ENCODE measurements around the gene RFX8. TPM values are rescaled to one million over a fixed set of nuclear protein-coding genes. Genes with fewer than 3 reads are reported as not detected.

RFX8 gene
- polyA plus RNA-seq, 1 of the 3 experiments (the other 2 are of a cell fraction): 0.07 TPM

DNA sequence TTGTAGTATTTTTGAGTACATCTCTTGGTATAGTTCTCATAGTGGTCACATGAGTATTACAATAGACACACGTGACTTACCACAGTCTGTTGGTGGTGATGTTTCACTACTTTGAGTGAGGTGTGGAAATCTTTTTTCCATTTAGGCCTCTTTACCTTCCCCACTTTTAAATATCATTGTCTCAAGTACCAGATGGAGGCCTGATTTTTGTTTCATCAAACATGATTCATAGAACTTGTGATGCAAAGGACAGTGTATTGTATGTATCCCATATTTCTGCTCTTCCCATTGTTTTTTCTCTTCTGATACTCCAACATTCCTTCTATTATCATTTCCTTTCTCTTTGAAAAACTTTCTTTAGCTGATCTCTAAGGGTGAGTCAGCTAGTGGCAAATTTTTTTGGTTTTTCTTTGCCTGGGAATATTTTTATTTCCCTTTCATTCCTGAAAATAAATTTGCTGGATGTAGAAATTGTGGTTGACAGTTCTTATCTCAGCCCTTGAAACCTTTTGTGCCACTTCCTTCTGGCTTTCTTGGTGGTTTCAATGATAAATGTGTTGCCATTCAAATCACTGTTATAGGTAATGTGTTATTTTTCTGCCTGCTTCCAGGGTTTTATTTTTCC is 32.8 kb downstream of the RFX8 start (continued):
- TF ChIP-seq, protein P1, sequence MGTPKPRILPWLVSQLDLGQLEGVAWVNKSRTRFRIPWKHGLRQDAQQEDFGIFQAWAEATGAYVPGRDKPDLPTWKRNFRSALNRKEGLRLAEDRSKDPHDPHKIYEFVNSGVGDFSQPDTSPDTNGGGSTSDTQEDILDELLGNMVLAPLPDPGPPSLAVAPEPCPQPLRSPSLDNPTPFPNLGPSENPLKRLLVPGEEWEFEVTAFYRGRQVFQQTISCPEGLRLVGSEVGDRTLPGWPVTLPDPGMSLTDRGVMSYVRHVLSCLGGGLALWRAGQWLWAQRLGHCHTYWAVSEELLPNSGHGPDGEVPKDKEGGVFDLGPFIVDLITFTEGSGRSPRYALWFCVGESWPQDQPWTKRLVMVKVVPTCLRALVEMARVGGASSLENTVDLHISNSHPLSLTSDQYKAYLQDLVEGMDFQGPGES (IDR thresholded peaks at IDR 0.05; ENCODE audit: low read depth, low read length): no peak
- TF ChIP-seq, protein P2, sequence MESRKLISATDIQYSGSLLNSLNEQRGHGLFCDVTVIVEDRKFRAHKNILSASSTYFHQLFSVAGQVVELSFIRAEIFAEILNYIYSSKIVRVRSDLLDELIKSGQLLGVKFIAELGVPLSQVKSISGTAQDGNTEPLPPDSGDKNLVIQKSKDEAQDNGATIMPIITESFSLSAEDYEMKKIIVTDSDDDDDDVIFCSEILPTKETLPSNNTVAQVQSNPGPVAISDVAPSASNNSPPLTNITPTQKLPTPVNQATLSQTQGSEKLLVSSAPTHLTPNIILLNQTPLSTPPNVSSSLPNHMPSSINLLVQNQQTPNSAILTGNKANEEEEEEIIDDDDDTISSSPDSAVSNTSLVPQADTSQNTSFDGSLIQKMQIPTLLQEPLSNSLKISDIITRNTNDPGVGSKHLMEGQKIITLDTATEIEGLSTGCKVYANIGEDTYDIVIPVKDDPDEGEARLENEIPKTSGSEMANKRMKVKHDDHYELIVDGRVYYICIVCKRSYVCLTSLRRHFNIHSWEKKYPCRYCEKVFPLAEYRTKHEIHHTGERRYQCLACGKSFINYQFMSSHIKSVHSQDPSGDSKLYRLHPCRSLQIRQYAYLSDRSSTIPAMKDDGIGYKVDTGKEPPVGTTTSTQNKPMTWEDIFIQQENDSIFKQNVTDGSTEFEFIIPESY (IDR thresholded peaks at IDR 0.05; ENCODE audit: borderline replicate concordance, low read depth): no peak
- TF ChIP-seq, protein P3, sequence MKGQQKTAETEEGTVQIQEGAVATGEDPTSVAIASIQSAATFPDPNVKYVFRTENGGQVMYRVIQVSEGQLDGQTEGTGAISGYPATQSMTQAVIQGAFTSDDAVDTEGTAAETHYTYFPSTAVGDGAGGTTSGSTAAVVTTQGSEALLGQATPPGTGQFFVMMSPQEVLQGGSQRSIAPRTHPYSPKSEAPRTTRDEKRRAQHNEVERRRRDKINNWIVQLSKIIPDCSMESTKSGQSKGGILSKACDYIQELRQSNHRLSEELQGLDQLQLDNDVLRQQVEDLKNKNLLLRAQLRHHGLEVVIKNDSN (IDR thresholded peaks at IDR 0.05; ENCODE audit: borderline replicate concordance, low read depth): peak; percentile 75; the same call in 1 of the 2 replicates
- no peak for TF ChIP-seq RFX5 (IDR thresholded peaks at IDR 0.05; ENCODE audit: low read length)
- TF ChIP-seq, protein P4, sequence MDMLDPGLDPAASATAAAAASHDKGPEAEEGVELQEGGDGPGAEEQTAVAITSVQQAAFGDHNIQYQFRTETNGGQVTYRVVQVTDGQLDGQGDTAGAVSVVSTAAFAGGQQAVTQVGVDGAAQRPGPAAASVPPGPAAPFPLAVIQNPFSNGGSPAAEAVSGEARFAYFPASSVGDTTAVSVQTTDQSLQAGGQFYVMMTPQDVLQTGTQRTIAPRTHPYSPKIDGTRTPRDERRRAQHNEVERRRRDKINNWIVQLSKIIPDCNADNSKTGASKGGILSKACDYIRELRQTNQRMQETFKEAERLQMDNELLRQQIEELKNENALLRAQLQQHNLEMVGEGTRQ (IDR thresholded peaks at IDR 0.05; ENCODE audit: borderline replicate concordance, low read depth, low read length): no peak

DNA sequence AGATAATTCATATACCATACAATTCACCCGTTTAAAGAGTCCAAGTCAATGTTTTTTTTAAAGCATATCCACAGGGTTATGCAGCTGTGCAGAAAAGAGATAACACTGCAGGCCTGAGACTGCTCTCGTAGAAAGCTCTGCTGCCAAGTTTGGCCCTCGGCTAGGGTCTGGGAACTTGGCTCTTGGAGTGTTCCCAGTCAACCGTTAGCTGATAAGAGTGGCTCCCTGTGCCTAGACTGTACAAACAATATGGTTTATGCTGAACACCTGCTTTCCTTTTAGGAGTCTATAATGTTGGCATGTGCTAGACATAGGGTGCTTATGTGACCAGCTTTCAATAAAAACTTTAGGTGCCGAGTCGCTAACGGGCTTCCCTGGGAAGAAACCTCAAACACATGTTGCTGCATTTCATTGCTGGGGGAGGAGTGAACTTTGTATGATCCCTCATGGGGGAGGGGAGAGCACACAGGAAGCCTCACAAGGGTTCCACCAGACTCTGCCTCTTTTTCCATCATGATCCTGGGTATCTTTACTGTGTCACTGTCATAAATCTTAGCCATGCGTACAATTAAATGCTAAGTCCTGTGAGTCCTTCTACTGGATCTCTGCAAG is 34.7 kb downstream of the RFX8 start:
- no peaks in the 10 kb centered on the region for H3K79me2 ChIP-seq (ENCODE audit: insufficient read depth)
- H3K4me3 ChIP-seq (ENCODE audit: low read depth in 2 of 2, low read length in 1 of 2): no peak overlapping the region
- H3K27me3 ChIP-seq (ENCODE audit: insufficient read depth): no peaks in the 10 kb centered on the region
- WGBS (ENCODE audit: low lambda C conversion rate): 70% methylated on average over 6 of the region's 8 CpGs
- no peaks in the 10 kb centered on the region for H3K36me3 ChIP-seq (replicated peaks in 1 of 2; ENCODE audit: control insufficient read depth in 1 of 2, insufficient read depth in 2 of 2, low read length in 1 of 2)
- no peaks in the 10 kb centered on the region for H3K9me2 ChIP-seq
- ChIA-PET POLR2A (no interaction called here), CTCF (no interaction called here)
- H3F3A ChIP-seq (replicated peaks; ENCODE audit: insufficient read depth): peaks cover 23% of the 10 kb centered on the region
- no peak overlapping the region for H3K9ac ChIP-seq
- no peaks in the 10 kb centered on the region for H4K20me1 ChIP-seq (ENCODE audit: insufficient read depth)
- TF ChIP-seq GATA2 (CRISPR knock-in tag; IDR thresholded peaks at IDR 0.05) (peak; percentile 57; the same call in 1 of the 2 replicates), JUND (IDR thresholded peaks at IDR 0.05) (no peak), RCOR1 (IDR thresholded peaks at IDR 0.05; ENCODE audit: low read length) (0 out of 2 replicates have a peak, but pooled peaks have one; percentile 47), EP300 (IDR thresholded peaks at IDR 0.05; ENCODE audit: borderline replicate concordance in 1 of 2, low read depth in 1 of 2, low read length in 1 of 2) (no peak; a peak in 1 of 4 replicates)
- H3K4me1 ChIP-seq (ENCODE audit: control insufficient read depth in 1 of 2, insufficient read depth in 2 of 2, low read depth in 1 of 2, low read length in 1 of 2): peaks cover 10 to 14% of the 10 kb centered on the region in 2 experiments; a peak in 2 of 4 replicates
- 0 out of 2 replicates have a peak overlapping the region, but pooled peaks have one; percentile 22 for H2AFZ ChIP-seq (ENCODE audit: low read depth)
- no peak overlapping the region for H3K4me2 ChIP-seq
- no peaks in the 10 kb centered on the region for H3K9me3 ChIP-seq
- H3K27ac ChIP-seq (ENCODE audit: low read depth in 2 of 2, low read length in 1 of 2): peak overlapping the region in 1 of 2 experiments; percentile 67; a peak in 3 of 4 replicates
- peak; percentile 56 for DNase-seq

All from SK-N-SH (cell line).